ENCODE measurements around the gene CSF1R.

CSF1R gene

DNA sequence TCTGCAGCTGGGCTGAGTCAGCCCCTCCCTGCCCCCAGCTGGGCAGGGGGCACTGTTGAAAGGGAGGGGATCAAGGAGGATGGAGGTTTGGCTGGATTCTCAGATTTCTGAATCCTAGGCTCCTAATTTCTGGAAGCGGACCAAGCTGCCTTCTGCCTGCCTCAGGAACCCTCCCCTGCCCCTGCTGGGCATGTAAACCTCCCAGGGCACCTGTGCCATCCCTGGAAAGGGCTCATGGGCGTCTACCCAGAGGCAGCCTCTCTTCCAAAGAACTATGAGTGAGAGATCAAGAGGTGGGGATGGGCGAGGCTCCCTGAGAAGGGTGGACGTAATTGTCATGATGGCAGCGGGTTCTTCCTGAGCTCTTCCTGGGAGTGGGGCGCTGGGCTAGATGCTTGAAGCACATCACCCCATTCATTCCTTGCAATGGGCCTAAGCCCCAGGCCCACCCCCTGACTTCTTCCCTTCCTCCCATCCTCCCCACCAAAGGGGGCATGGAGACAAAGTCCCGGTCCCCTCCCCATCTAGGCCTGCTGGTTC lies 21.6 kb downstream of the CSF1R start:
- H3K36me3 ChIP-seq (ENCODE audit: control insufficient read depth, insufficient read depth, low read length) = no peaks in the 10 kb centered on the region
- no peak for DNase-seq
- H3K9me3 ChIP-seq (ENCODE audit: control insufficient read depth, low read length) = no peaks in the 10 kb centered on the region
- no peaks in the 10 kb centered on the region for H3K4me1 ChIP-seq (ENCODE audit: control insufficient read depth, insufficient read depth, low read length, poor library complexity, severe bottlenecking)
- H3K4me3 ChIP-seq (ENCODE audit: insufficient read depth, low read depth, low read length, poor library complexity, severe bottlenecking) = no peak overlapping the region
- no peak overlapping the region for H3K27ac ChIP-seq (ENCODE audit: insufficient read depth, low read length, poor library complexity, severe bottlenecking)
- no peaks in the 10 kb centered on the region for H3K27me3 ChIP-seq (replicated peaks; ENCODE audit: control insufficient read depth, insufficient read depth, low read length, poor library complexity, severe bottlenecking)

DNA sequence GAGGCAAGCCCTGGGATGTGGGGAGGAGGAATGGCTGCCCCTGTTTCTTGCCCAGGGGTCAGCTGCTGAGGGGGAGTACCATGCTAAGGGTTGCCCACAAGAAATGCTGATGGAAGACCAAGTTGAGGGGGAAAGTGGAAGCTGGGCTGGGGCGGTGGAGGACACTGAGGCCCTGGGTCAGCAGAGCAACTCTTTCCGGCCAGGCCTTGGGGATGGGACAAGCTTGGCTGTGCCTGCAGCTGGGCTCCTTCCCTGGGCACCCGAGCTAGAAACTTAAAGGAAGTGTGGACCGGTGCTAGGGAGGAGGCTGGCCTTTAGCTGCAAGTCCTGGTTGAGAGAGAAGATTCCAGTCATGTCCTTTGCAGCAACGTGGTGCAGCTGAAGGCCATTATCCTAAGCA lies 22.7 kb downstream of the CSF1R start:
- Histone ChIP-seq H3K36me3 (ENCODE audit: control insufficient read depth, insufficient read depth, low read length) (no peaks in the 10 kb centered on the region), H3K9me3 (ENCODE audit: control insufficient read depth, low read length) (no peaks in the 10 kb centered on the region), H3K27me3 (replicated peaks; ENCODE audit: control insufficient read depth, insufficient read depth, low read length, poor library complexity, severe bottlenecking) (no peaks in the 10 kb centered on the region), H3K4me1 (ENCODE audit: control insufficient read depth, insufficient read depth, low read length, poor library complexity, severe bottlenecking) (no peaks in the 10 kb centered on the region), H3K27ac (ENCODE audit: insufficient read depth, low read length, poor library complexity, severe bottlenecking) (no peak overlapping the region), H3K4me3 (ENCODE audit: insufficient read depth, low read depth, low read length, poor library complexity, severe bottlenecking) (no peak overlapping the region)
- no peak for DNase-seq

DNA sequence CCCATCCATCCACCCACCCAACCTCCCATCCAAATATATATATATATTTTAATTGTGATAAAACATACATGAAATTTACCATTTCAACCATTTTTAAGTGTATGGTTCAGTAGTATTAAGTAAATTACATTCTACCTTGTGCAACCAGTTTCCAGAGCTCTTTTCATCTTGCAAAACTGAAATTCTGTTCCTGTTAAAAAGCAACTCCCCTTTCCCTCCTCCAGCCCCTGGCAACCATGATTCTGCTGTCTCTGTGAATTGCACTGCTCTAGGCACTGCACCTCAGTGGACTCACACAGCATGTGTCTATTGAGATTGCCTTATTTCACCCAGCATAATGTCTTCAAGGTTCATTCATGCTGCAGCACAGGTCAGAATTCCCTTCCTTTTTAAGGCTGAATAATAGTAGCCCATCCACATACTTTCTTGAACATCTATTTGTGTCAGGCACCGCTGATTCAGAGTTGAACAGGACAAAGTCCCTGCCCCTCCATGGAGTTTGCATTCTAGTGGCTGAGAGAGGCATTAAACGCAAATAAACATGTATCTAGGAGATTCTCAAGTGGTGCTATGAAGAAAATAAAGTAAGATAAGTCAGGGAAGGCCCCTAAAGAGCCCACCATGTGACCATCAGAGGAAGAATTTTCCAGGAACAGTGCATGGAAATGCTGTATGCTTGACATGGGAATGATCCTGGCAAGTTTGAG lies 24.0 kb downstream of the CSF1R start:
- H3K4me1 ChIP-seq (ENCODE audit: control insufficient read depth, insufficient read depth, low read length, poor library complexity, severe bottlenecking) = no peaks in the 10 kb centered on the region
- H3K27ac ChIP-seq (ENCODE audit: insufficient read depth, low read length, poor library complexity, severe bottlenecking) = no peak overlapping the region
- DNase-seq = no peak
- H3K27me3 ChIP-seq (replicated peaks; ENCODE audit: control insufficient read depth, insufficient read depth, low read length, poor library complexity, severe bottlenecking) = no peaks in the 10 kb centered on the region
- H3K36me3 ChIP-seq (ENCODE audit: control insufficient read depth, insufficient read depth, low read length) = no peaks in the 10 kb centered on the region
- H3K9me3 ChIP-seq (ENCODE audit: control insufficient read depth, low read length) = no peaks in the 10 kb centered on the region
- no peak overlapping the region for H3K4me3 ChIP-seq (ENCODE audit: insufficient read depth, low read depth, low read length, poor library complexity, severe bottlenecking)

DNA sequence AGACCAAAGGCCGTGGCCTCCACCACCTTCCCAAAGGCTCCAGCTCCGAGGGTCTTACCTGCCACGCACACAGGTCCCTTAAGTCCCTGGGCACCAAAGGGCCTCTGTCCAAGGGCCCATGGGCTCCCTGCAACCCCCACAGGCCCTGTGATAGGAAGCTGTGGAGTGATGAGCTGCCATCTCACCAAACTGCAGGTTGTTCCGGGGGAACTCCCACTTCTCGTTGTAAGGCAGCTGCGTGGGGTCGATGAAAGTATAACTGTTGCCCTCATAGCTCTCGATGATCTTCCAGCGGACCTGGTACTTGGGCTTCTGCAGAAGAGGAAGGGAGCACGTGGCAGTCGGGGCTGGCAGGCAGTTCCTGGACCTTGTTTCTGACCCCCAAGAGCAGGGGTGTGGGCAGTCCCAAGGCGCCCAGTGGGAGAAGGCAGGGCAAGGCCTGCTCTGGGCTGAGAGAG lies 24.8 kb downstream of the CSF1R start:
- no peak for DNase-seq
- no peaks in the 10 kb centered on the region for H3K4me1 ChIP-seq (ENCODE audit: control insufficient read depth, insufficient read depth, low read length, poor library complexity, severe bottlenecking)
- H3K27ac ChIP-seq (ENCODE audit: insufficient read depth, low read length, poor library complexity, severe bottlenecking) = no peak overlapping the region
- H3K9me3 ChIP-seq (ENCODE audit: control insufficient read depth, low read length) = no peaks in the 10 kb centered on the region
- no peaks in the 10 kb centered on the region for H3K27me3 ChIP-seq (replicated peaks; ENCODE audit: control insufficient read depth, insufficient read depth, low read length, poor library complexity, severe bottlenecking)
- H3K36me3 ChIP-seq (ENCODE audit: control insufficient read depth, insufficient read depth, low read length) = no peaks in the 10 kb centered on the region
- no peak overlapping the region for H3K4me3 ChIP-seq (ENCODE audit: insufficient read depth, low read depth, low read length, poor library complexity, severe bottlenecking)

DNA sequence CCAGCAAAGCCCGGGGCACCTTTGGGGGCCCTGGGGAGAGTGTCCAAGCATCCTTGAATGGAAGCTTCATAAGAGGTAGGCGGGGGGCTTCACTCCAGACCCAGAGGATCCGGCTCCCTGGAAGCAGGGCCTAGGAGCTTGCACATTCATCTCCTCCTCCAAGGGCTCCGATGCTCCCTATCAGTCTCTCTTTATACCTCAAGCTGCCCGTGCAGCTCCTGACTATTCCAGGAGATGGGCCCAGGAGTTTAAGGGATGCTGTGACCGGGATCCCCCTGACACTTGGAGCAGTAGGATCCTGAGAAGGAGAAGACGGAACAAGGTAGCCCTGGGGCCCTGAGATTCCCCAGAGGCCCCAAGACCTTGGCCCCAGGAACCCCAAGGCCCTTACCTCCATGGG lies 25.9 kb downstream of the CSF1R start:
- H3K4me3 ChIP-seq (ENCODE audit: insufficient read depth, low read depth, low read length, poor library complexity, severe bottlenecking) = no peak overlapping the region
- DNase-seq = no peak
- H3K27me3 ChIP-seq (replicated peaks; ENCODE audit: control insufficient read depth, insufficient read depth, low read length, poor library complexity, severe bottlenecking) = no peaks in the 10 kb centered on the region
- no peak overlapping the region for H3K27ac ChIP-seq (ENCODE audit: insufficient read depth, low read length, poor library complexity, severe bottlenecking)
- H3K9me3 ChIP-seq (ENCODE audit: control insufficient read depth, low read length) = no peaks in the 10 kb centered on the region
- no peaks in the 10 kb centered on the region for H3K4me1 ChIP-seq (ENCODE audit: control insufficient read depth, insufficient read depth, low read length, poor library complexity, severe bottlenecking)
- no peaks in the 10 kb centered on the region for H3K36me3 ChIP-seq (ENCODE audit: control insufficient read depth, insufficient read depth, low read length)

DNA sequence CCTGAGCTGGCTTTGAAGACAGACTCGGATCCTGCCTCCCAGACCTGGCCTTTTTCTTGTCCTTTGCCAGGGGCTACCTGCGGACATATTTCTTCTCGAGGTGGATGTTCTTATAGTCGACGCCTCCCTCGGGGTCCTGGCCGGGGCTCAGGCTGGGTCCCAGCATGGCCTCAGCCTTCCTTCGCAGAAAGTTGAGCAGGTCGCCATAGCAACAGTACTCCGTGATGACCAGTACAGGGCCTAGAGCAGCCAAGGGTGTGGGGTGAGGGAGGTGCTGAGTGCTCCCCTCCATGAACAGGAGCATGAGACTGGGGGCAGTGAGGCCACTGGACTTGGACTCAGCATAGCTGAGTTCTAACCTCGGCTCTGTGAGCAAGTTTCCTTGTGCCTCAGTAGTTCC lies 26.7 kb downstream of the CSF1R start:
- no peak overlapping the region for H3K27ac ChIP-seq (ENCODE audit: insufficient read depth, low read length, poor library complexity, severe bottlenecking)
- no peaks in the 10 kb centered on the region for H3K36me3 ChIP-seq (ENCODE audit: control insufficient read depth, insufficient read depth, low read length)
- no peaks in the 10 kb centered on the region for H3K9me3 ChIP-seq (ENCODE audit: control insufficient read depth, low read length)
- DNase-seq = no peak
- H3K4me1 ChIP-seq (ENCODE audit: control insufficient read depth, insufficient read depth, low read length, poor library complexity, severe bottlenecking) = no peaks in the 10 kb centered on the region
- H3K27me3 ChIP-seq (replicated peaks; ENCODE audit: control insufficient read depth, insufficient read depth, low read length, poor library complexity, severe bottlenecking) = no peaks in the 10 kb centered on the region
- no peak overlapping the region for H3K4me3 ChIP-seq (ENCODE audit: insufficient read depth, low read depth, low read length, poor library complexity, severe bottlenecking)

DNA sequence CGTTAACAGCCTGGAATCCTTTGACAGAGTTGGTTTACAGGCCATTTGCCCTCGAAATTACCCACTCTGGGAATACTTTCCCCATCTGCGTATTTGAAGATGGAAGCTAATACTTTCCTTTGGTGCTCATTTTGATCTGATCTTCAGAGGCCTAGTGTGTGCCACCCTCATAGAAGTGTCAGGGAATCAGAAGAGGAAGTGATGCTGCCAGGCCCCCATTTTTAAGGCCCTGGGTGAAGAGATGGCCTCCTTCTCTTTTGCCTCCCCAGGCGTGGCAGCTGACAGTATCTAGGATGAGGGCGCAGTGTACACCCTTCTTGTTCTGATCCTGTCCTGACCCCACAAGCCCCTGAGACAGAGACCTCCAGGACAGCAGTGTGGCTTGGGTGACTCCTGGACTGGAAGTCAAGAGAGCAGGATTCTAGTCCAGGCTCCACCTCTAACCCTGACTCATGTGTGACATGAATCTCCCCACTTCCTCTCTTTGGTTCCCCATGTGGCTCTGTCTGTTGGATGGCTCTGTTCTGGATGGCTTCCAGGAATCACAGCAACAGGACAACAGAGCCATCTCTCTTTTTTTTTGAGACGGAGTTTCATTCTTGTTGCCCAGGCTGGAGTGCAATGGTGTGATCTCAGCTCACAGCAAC lies 27.8 kb downstream of the CSF1R start:
- Histone ChIP-seq H3K4me1 (ENCODE audit: control insufficient read depth, insufficient read depth, low read length, poor library complexity, severe bottlenecking) (no peaks in the 10 kb centered on the region), H3K36me3 (ENCODE audit: control insufficient read depth, insufficient read depth, low read length) (peaks cover 5% of the 10 kb centered on the region), H3K9me3 (ENCODE audit: control insufficient read depth, low read length) (no peaks in the 10 kb centered on the region), H3K27ac (ENCODE audit: insufficient read depth, low read length, poor library complexity, severe bottlenecking) (no peak overlapping the region), H3K27me3 (replicated peaks; ENCODE audit: control insufficient read depth, insufficient read depth, low read length, poor library complexity, severe bottlenecking) (no peaks in the 10 kb centered on the region), H3K4me3 (ENCODE audit: insufficient read depth, low read depth, low read length, poor library complexity, severe bottlenecking) (no peak overlapping the region)
- DNase-seq = no peak

DNA sequence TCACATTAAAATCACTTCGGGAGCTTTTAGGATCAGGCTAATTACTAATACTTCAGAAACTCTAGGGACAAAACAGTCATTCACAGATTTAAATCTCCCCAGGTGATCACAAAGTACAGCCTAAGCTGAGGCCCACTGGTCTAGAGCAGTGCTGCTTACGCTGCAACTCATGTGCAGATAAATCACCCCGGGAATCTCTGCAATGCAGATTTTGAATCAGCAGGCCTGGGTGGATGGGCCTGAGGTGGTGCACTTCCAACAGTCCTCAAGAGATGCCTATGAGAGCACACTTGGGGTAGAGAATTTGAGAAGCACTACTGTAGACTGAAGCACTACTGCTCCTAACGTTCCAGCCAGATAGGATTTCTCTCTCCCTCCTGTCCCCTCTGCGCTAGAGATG lies 28.4 kb downstream of the CSF1R start:
- Histone ChIP-seq H3K36me3 (ENCODE audit: control insufficient read depth, insufficient read depth, low read length) (peaks cover 11% of the 10 kb centered on the region), H3K27me3 (replicated peaks; ENCODE audit: control insufficient read depth, insufficient read depth, low read length, poor library complexity, severe bottlenecking) (no peaks in the 10 kb centered on the region), H3K9me3 (ENCODE audit: control insufficient read depth, low read length) (no peaks in the 10 kb centered on the region), H3K4me3 (ENCODE audit: insufficient read depth, low read depth, low read length, poor library complexity, severe bottlenecking) (no peak overlapping the region), H3K27ac (ENCODE audit: insufficient read depth, low read length, poor library complexity, severe bottlenecking) (no peak overlapping the region), H3K4me1 (ENCODE audit: control insufficient read depth, insufficient read depth, low read length, poor library complexity, severe bottlenecking) (no peaks in the 10 kb centered on the region)
- DNase-seq = no peak

DNA sequence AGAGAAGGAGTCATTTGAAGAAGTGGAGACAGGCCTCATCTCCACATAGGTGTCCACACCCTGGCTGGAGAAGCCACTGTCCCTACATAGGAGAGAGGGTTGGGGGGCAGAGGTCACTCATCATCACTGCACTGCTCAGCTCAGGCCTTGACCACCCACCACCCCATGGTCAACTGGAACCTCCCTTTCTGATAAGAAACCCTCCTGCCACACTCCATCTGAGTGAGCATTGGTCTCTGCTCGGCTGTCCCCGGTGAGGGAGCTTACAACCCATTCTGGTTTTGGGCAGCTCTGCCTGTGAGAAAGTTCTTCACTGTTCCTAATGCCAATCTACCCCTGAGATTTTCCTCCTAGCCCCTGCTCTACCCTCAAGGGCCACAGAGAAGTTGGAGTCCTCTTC lies 28.8 kb downstream of the CSF1R start:
- H3K4me1 ChIP-seq (ENCODE audit: control insufficient read depth, insufficient read depth, low read length, poor library complexity, severe bottlenecking) = no peaks in the 10 kb centered on the region
- H3K27ac ChIP-seq (ENCODE audit: insufficient read depth, low read length, poor library complexity, severe bottlenecking) = no peak overlapping the region
- no peak overlapping the region for H3K4me3 ChIP-seq (ENCODE audit: insufficient read depth, low read depth, low read length, poor library complexity, severe bottlenecking)
- no peaks in the 10 kb centered on the region for H3K27me3 ChIP-seq (replicated peaks; ENCODE audit: control insufficient read depth, insufficient read depth, low read length, poor library complexity, severe bottlenecking)
- no peak for DNase-seq
- H3K9me3 ChIP-seq (ENCODE audit: control insufficient read depth, low read length) = no peaks in the 10 kb centered on the region
- peaks cover 16% of the 10 kb centered on the region for H3K36me3 ChIP-seq (ENCODE audit: control insufficient read depth, insufficient read depth, low read length)

DNA sequence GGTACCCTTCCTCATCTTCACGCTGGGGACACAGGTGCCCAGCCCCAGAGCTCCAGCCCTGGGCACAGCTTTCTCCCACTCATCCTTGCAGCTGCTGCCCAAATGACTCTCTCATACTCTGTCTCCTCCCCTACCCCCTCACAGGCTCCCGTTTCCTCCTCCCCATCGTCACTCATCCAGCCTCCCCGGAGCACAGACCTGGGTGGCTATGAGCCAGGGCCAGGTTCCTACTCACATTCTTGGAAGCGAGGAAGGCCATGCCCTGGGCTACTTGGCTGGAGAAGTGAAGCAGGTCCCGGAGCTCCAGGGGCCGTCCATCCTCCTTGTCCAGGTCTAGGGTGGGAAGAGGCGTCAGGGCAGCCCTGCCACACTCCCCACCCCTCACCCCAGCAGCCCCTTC lies 29.3 kb downstream of the CSF1R start:
- Histone ChIP-seq H3K27me3 (replicated peaks; ENCODE audit: control insufficient read depth, insufficient read depth, low read length, poor library complexity, severe bottlenecking) (no peaks in the 10 kb centered on the region), H3K9me3 (ENCODE audit: control insufficient read depth, low read length) (no peaks in the 10 kb centered on the region), H3K4me3 (ENCODE audit: insufficient read depth, low read depth, low read length, poor library complexity, severe bottlenecking) (no peak overlapping the region), H3K27ac (ENCODE audit: insufficient read depth, low read length, poor library complexity, severe bottlenecking) (no peak overlapping the region), H3K36me3 (ENCODE audit: control insufficient read depth, insufficient read depth, low read length) (peaks cover 21% of the 10 kb centered on the region), H3K4me1 (ENCODE audit: control insufficient read depth, insufficient read depth, low read length, poor library complexity, severe bottlenecking) (no peaks in the 10 kb centered on the region)
- DNase-seq = no peak

Measured in effector memory CD4-positive, alpha-beta T cell (primary cell).